GM18520 (cell line): ENCODE measurements around the gene EDRF1.

Source experiments
- ATAC-seq: cut with Tn5 transposase; IDR thresholded peaks from one replicate; pipeline ENCODE4 v1.9.1; 2021; ENCODE audit not compliant: unreplicated experiment

Gene EDRF1

DNA sequence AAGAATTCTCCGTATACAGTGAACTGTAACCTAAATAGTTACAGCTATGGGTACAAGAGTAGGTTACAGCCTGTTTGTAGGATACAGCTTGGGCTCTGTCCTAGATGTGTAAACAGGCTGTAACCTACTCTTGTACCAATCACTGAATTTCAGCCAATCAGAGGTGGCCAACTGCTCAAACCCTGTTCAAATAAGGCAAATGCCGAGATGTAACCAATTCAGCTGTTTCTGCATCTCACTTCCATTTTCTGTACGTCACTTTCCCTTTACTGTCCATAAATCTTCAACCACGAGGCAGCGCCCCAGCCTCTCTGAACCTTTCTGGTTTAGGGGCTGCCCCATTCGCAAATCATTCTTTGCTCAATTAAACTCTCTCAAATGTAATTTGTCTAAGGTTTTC is 64.4 kb downstream of the EDRF1 start:
- ATAC-seq = peak; percentile 47

DNA sequence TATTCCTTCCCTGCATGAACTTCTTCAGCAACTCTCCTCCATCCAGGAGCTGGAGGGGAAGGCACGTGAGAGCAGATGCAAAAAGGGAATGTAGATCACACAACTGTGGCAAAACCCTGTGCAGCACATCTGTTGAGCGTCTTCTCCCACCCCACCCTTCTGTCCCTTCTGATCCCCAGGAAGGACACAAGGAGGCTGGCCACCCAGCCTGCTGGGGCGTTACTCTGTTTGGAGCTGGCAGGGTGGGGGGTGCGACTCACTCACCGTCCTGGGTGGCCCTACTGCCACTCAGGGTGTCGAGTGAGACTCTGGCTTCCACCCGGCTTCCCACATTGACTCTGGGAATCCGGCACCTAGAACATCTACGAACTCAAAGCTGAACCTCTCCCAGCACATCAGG is 66.3 kb downstream of the EDRF1 start:
- ATAC-seq = no peak

DNA sequence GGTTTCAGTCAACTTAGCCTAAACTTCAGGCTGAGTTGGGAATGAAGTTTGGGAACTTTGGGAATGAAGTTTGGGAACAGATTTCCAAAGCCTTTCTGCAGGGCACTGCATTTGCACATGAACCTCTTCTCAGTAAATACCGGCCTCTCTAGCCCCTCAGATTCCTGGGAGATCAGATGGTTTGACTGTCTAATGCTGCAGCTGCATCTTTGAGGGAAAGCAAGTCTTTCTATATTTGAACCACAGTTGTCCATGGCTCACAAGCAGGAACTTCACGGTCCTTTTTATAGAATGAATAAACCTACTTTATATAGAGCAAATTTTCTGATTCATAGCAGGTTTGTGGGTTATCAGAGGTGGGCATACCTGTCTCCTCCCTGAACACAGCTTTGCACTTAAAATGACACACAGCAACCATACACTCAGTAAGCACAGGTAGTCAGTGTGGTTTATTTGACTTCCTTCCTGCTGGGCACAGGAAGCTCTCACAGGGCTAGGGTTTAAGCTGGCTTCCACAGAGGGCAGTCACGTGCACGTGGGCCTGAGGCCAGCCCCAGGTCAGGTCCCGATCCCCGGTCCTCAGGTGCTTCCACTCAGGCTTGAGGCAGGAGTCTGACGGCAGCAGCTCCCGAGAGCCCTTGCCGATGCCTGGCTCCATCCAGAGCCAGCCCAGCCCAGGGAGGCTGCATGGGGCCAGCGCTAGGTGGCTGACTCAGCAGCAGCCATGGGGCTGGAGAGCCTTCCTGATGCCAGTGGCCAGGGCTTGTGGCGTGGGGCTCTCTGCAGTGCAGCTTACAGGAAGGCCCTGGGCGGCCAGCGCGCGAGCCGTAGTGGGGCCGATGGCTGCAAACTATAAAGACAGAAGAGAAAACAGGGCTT is 68.9 kb downstream of the EDRF1 start:
- no peak for ATAC-seq

DNA sequence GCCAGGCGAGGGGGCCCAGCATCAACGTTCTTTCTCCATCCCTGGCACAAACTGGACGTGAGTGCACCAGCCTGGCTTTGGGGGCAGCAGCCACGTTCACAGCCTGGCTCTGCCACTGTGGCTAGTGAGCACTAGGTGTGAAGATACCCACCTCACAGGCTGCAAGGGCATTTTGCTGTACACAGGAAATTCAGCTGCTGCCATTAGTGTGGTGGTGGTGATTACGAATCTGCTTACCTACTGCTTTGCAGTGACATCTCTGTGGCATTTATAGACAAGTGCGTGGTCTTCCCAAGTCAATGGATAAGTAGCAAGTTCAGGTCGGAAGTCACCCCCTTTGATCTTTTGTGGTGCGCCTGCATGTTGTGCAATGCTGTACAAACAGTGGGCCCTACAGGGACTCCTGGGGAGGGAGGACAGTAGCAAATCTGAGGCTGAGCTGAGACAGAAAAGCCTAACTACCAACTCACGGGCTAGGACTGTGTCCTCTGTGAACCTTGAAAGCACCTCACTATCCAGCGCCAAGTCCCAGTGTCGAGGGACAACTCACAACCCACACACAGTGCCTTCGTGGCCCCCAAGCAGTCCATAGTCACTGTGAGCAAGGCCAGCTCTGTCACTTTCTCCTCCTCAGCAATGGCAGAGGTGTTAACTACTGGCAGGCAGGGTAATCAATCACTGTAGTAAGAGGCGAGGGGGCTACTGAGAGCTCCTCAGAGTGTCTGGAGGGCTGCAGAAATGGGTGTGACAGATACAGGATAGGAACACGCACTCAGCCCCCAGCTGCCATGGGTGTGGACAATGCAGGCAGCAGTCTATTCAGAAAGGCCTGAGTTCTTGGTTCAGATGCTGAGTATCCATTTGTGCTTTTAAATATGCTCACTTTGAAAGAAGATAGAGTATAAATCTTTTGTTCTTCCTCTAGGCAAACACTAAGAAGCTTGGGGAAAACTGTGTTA is 73.1 kb downstream of the EDRF1 start:
- no peak for ATAC-seq

DNA sequence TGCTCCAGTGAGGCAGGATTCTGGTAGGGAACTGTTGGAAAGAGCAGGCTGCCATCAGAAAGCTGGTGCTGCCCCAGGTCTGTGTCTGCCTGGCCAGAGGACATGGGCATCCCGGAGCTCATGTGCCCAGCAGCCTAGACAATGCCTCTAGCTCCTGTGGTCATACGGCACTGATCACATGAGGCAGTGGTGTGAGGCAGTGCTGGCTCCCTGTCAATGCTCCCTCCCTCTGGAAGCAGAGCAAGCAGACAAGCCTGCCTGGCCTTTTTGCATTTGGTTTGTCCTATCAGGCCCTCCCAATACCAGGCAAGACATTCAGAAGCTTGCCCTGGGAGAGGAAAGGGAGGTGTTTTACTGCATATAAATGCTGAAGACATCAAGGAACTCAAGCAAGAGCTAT is 75.6 kb downstream of the EDRF1 start:
- no peak for ATAC-seq

DNA sequence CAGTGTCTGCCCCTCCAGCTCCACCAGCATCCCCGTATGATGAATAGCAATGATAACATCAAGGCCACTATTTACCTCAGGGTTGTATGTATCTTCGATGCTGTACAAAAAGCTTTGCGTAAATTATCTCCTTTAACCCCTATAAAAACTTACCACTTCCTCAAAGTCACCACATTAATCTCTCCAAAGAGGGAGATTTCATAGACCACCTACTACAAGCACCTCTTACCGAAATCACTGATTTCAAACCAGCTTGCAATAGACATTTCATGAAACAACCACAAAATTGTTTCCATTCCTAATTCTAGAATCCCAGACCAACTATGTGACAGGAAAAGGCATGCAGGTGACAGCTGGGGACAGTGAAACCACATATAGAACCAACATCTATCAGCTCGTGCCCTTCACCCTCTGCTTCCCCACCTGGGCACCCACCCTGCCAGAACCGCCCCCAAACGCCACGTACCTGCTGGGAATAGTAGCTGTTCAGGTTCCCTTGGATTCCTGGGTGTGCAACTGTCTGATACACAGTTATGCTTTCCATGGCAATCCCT is 76.2 kb downstream of the EDRF1 start:
- no peak for ATAC-seq

DNA sequence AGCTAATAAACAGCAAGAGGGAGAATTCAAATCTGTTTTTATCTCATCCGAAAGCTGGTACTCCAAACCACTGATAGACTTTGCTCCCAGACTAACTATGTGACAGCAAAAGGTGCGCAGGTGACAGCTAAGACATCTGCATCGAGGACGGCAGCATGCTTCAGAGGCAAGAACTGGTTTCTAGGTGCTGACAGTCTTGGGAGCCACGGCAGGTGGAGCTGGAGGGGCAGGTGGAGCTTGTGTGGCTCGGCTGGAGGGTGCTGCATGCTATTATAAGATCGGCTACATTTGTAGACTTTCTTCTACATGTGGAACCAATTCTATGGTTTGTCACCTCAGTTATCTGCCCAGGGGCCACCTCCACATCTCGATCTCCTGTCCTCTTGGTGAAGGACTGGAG is 77.9 kb downstream of the EDRF1 start:
- ATAC-seq = no peak

DNA sequence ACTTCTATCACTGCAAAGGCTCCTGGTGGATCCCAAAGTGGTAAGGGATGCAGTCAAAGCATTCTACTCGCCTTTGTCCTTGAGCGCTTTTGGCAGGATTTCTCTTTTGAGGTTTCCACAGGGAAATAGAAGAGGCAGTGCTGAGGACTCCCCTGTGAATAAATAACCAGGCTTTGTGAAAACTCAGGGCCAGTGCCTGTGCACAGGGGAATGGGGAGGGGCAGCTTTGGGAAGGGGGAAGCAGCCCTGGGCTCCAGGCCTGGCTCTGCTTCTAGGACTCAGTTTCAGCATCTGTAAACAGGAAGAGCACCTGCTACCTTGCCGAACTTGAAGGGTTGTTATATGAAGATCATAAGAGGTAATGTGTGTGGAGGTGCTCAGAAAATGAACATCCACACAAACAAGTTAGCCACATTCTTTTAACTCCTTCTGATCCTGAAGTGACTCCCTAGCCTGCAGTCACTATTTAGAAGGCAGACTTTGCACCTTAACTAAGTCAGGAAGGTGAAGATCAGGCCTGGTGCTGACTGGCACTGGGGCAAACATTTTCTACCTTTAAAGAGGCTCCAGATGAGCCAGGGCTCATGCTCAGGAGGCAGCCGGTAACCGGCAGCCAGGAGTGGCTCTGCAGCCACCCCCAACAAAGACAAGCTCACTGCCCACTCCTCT is 78.6 kb downstream of the EDRF1 start:
- ATAC-seq = no peak

DNA sequence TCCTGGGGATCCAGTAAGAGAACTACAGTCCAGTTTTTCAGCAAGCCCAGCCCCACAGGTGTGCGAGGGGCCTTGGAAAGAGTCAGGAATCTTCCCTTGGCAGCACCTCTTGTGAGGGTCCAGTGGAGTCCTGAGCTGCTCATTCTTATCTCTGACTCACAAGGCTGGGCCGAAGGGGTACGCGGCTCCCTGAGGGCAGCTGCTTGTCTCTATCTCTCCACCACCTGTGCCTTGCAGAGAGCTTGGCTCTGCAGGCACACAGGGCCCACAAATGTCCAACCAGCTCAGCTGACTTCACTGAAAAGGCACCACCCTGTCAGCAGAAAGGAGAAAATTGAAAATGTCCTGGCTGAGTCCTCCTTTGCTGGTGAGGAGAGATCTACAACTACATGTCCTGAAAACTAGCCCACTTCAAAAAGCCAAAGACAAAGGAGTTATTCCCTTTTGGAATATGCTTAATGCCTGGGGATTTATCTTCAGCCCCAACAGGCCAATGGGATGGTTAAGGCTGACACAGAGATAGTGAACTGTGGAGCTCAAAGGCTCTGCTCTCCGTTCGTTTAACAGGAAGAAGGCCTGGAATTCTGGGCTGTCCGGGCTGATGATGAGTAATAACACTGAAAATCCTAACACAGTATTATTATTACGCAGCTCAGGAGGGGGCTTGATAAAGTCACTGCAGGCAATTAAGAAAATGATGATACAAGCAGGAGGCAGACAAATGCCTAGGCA is 80.1 kb downstream of the EDRF1 start:
- ATAC-seq = no peak

DNA sequence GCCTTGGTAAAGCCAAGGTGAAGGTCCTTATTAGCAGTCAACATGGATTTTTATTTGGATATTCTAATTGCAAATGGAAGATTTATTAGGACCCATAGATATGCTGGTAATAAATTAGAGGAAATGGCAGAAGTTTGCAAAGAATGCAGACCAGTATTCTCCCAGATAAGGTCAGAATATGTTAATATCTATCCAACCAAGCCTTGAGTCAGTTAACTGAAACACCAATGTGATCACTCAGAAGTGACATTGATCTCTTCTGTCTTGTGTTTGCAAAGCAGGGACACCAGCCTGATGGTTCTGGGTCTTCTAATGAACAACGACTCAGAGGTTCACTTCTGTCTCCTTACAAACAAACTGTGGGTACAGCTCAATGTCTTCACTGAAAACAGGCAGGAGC is 82.1 kb downstream of the EDRF1 start:
- no peak for ATAC-seq

DNA sequence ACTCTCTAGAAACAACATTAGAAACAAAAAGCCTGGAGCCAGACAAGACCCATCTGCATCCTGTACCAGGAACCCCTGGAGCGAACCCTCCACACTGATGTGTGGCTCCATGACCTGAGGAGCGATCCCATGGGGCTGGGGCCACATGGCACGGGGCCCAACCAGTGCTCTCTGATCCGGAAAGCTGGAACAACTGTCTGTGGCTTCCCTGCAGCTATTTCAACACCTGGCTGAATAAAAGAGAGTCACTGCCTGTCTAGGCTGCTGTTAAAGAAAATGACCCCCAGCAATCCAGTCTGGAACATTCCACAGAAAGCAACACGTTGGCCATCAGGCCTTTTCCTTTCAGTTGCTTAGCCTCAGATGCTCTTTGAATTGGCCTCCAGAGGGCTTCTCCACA is 82.6 kb downstream of the EDRF1 start:
- ATAC-seq = no peak

DNA sequence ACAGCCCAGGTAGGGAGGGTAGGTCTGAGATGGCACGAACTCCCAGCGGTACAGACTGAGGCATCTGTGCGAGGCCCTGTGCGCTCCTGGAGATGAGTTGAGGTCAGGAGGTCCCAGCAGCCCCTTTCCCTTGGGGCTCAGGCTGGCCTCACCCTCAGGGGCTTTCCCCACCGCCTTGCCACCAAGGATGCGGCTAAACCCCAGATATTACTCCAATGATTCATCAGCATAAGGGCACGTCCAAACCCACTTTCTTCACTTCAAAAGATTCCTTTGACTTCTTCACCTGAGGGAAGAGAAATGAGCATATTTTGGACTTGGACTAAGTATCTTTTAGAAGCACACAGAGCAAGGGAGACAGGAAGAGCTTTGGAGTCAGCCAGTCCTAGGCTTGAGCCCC is 83.2 kb downstream of the EDRF1 start:
- no peak for ATAC-seq

DNA sequence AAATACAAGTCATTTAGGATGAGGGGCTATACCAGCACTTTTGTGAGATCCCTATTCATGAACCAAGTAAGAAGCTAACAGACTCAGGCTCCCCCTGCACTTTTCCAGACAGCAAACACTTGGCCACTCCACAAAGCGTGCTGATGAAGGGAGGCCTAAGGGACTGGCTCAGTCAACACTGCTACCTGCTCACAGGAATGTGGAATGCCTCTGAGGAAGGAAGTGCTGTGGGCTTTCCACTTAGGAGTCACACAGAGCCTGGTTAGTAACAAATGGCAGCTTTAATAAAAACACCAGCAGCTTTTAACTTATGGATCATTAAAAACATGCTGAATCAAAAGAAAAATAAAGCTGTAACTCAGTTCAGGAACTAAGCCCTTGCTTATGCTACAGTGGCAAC is 88.5 kb downstream of the EDRF1 start:
- no peak for ATAC-seq

DNA sequence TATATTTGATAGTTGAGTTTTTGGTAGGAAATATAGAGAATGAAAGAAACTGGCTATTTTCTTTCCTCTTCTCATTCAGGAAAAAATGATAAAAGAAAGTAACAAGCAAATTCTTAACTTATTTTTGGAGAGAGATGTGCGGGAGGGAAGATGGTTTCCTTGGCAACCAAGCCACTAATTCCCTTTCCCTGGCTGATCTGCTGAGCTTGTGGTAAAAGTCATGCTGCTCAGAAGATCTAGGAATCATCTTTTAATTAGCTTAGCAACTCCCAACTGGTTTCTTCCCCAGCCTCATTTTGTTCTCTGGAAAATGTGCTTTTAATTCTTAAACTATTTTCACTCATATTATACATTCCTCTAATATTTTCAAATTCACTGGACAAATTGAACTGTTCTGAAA is 91.7 kb downstream of the EDRF1 start:
- no peak for ATAC-seq

DNA sequence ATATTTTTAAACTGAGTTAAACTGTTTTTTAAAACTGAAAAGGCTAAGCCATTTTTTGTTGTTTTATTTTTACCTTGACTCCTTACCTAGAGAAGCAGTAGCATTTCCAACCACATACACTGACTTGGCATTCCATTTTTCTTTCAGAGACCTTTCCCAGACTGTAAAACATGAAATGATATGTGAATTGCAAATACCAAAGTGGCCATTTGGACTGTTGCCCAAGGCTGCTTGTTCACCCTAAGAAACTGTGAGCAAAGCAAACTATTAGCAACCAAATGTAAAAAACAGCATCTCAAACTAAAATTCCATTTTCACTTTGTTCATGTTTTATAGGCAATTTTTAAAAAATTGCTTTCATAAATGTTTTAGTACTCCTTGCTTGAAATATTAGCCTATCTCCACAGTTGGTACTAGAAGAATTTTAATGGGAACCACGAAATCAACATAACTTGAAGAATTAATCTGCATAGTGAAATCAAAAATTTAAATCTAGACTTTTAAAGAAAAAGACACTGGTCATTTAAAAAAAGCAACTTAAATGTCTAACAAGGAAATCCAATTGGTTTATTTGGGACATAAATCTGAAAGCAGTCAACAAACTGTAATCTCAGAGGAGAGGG is 92.7 kb downstream of the EDRF1 start:
- no peak for ATAC-seq
